Astrocyte (in vitro differentiated cells and primary cell): ENCODE measurements around the gene EGFL6.

ENCODE experiments used
- EZH2 ChIP-seq: IDR thresholded peaks from 2 replicates; pipeline ENCODE4 v1.6.1; 2012; ENCODE audit warnings: mild to moderate bottlenecking, low read length, inconsistent platforms; ENCODE audit not compliant: insufficient read depth
- TF ChIP-seq, protein P1 (sequence below): IDR thresholded peaks from 2 replicates; pipeline ENCODE4 v1.5.1; 2011; ENCODE audit warnings: low read depth, mild to moderate bottlenecking, inconsistent platforms, low read length, moderate library complexity; ENCODE audit not compliant: insufficient read depth

DNA sequence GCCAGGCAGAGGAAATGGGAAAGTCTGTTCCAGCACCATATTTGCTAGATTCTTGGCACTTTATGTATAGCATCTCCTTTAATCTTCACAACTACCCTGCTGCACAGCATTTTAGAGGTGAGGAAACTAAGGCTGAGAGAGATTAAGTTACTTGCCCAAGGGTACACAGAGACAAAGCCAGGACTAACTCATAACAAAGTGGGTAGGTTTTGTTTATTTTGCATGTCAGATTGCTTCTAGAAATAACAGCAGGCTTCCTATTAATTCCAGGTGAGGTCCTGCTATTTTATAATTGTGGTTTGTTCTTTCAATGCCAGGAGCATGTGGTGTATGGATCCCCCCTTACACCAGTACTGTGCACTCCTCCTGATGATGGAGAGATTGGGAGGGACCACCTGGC, 98.5 kb downstream of the EGFL6 start:
- TF ChIP-seq, protein P1, sequence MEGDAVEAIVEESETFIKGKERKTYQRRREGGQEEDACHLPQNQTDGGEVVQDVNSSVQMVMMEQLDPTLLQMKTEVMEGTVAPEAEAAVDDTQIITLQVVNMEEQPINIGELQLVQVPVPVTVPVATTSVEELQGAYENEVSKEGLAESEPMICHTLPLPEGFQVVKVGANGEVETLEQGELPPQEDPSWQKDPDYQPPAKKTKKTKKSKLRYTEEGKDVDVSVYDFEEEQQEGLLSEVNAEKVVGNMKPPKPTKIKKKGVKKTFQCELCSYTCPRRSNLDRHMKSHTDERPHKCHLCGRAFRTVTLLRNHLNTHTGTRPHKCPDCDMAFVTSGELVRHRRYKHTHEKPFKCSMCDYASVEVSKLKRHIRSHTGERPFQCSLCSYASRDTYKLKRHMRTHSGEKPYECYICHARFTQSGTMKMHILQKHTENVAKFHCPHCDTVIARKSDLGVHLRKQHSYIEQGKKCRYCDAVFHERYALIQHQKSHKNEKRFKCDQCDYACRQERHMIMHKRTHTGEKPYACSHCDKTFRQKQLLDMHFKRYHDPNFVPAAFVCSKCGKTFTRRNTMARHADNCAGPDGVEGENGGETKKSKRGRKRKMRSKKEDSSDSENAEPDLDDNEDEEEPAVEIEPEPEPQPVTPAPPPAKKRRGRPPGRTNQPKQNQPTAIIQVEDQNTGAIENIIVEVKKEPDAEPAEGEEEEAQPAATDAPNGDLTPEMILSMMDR: no peak
- no peak for TF ChIP-seq EZH2
